Panc1 (cell line): Measurements from ENCODE around the gene IZUMO1. TPM values are rescaled to one million over a fixed set of nuclear protein-coding genes. Genes with fewer than 3 reads are reported as not detected.

Experiments
- ATAC-seq: fragments of 200-7000 bp; cut with Tn5 transposase; 2 replicates; pipeline ENCODE4 v1.9.1; 2020; ENCODE audit warnings: mild to moderate bottlenecking, moderate library complexity
- BruUV-seq: library from RNA; stranded (reverse); fragments of 400-500 nt; replicated peaks from 2 replicates; lab custom pipeline; 2021; lab: Mats Ljungman, UMichigan
- CTCF ChIA-PET: fragments of 300-600 bp; sonication (Branson Sonifier 250); formaldehyde crosslinking; loops from one replicate; lab custom pipeline; 2022; ENCODE audit warnings: antibody characterized with exemption; lab: Charles Lee
- POLR2A ChIA-PET: fragments of 300-600 bp; sonication (Branson Sonifier 250); formaldehyde crosslinking; loops from one replicate; lab custom pipeline; 2022; ENCODE audit warnings: antibody characterized with exemption; lab: Charles Lee
- DNase-seq: peaks from one replicate; pipeline ENCODE4 v3.0.0-alpha.2; 2010; ENCODE audit warnings: low read depth, low spot score
- H3K27ac ChIP-seq: 2 replicates; pipeline ENCODE4 v1.5.1; 2011; ENCODE audit warnings: mild to moderate bottlenecking, low read length, inconsistent platforms
- H3K27me3 ChIP-seq: fragments of 200-500 bp; sonication (Bioruptor generic); 2 replicates; pipeline ENCODE4 v1.6.0; 2014; ENCODE audit warnings: low read length, inconsistent platforms; ENCODE audit not compliant: control insufficient read depth, insufficient read depth
- H3K36me3 ChIP-seq: fragments of 200-500 bp; sonication (Bioruptor generic); 2 replicates; pipeline ENCODE4 v1.5.1; 2014; ENCODE audit warnings: inconsistent platforms, mild to moderate bottlenecking, low read length, moderate library complexity; ENCODE audit not compliant: control insufficient read depth, insufficient read depth
- H3K4me1 ChIP-seq: 2 replicates; pipeline ENCODE4 v1.5.1; 2011; ENCODE audit warnings: inconsistent platforms, mild to moderate bottlenecking, low read length, moderate library complexity; ENCODE audit not compliant: control insufficient read depth, insufficient read depth
- H3K4me3 ChIP-seq, 2 experiments: 2 replicates each; pipeline ENCODE4 v1.5.1; 2011 to 2012; ENCODE audit warnings: low read depth in 2 of 2, low read length in 2 of 2, mild to moderate bottlenecking in 2 of 2, inconsistent platforms in 1 of 2, moderate library complexity in 1 of 2
- H3K9me3 ChIP-seq: fragments of 200-500 bp; sonication (Bioruptor generic); 2 replicates; pipeline ENCODE4 v1.5.1; 2014; ENCODE audit warnings: low read depth, mild to moderate bottlenecking, inconsistent platforms, low read length, moderate library complexity; ENCODE audit not compliant: control insufficient read depth, insufficient read depth
- POLR2AphosphoS5 ChIP-seq: IDR thresholded peaks from 2 replicates; pipeline ENCODE4 v1.6.1; 2012; ENCODE audit warnings: mild to moderate bottlenecking, low read depth, low read length, moderate library complexity
- SIN3A ChIP-seq: IDR thresholded peaks from 2 replicates; pipeline ENCODE4 v1.6.1; 2012; ENCODE audit warnings: low read depth, mild to moderate bottlenecking, low read length, moderate library complexity, borderline replicate concordance; ENCODE audit not compliant: insufficient read depth
- TCF7L2 ChIP-seq: IDR thresholded peaks from 2 replicates; pipeline ENCODE4 v1.6.1; 2011; ENCODE audit warnings: mild to moderate bottlenecking, low read depth, low read length, inconsistent platforms
- in situ Hi-C: cut with HindIII; loops from 2 replicates; pipeline ENCODE4 v1.10.0; 2016; ENCODE audit warnings: low sequenced_read_pairs, low pct_unique_long_range_greater_than_20kb
- intact Hi-C: fragments of 100-400 bp; cut with micrococcal nuclease; formaldehyde crosslinking; loops from one replicate; pipeline ENCODE4 v1.10.0; 2022; ENCODE audit not compliant: unreplicated experiment
- total RNA-seq: library from RNA; stranded (reverse); gene quantifications from one replicate; pipeline ENCODE4 v1.2.1, GENCODE V29; 2021; ENCODE audit not compliant: unreplicated experiment
- TF ChIP-seq, protein P1 (sequence below): fragments of 450-650 bp; IDR thresholded peaks from 2 replicates; pipeline ENCODE4 v1.5.1; 2017; ENCODE audit warnings: mild to moderate bottlenecking
- TF ChIP-seq, protein P2 (sequence below), 2 experiments: IDR thresholded peaks; 2 replicates each; pipeline ENCODE4 v1.6.1; 2011 to 2012; ENCODE audit warnings: low read depth in 2 of 2, control low read depth in 1 of 2, low read length in 1 of 2, mild to moderate bottlenecking in 1 of 2, moderate library complexity in 1 of 2; ENCODE audit not compliant: insufficient read depth in 1 of 2

The IZUMO1 gene
- total RNA-seq, 1 experiment from 2014 or later, result not detected

DNA sequence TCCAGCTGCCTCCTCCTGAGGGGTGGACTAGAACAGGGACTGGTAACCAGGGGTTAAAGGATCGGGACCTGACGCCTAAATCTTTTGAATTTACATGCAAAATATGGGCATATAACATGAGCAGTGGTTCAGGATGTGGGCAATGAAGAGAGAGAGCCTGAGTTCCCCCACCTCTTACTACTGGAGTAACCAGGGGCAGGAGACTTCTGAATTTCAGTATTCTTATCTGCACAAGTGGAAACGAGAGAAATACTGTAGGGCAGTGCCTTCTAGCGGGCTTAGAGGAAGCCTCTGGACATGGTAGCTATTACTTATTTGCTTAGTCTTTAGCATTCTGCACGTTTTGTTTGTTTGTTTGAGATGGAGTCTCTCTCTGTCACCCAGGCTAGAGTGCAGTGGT, 37.8 kb upstream of the IZUMO1 start:
- TF ChIP-seq SIN3A, result no peak
- no peak for TF ChIP-seq POLR2AphosphoS5
- no peak for TF ChIP-seq TCF7L2
- TF ChIP-seq, protein P1, sequence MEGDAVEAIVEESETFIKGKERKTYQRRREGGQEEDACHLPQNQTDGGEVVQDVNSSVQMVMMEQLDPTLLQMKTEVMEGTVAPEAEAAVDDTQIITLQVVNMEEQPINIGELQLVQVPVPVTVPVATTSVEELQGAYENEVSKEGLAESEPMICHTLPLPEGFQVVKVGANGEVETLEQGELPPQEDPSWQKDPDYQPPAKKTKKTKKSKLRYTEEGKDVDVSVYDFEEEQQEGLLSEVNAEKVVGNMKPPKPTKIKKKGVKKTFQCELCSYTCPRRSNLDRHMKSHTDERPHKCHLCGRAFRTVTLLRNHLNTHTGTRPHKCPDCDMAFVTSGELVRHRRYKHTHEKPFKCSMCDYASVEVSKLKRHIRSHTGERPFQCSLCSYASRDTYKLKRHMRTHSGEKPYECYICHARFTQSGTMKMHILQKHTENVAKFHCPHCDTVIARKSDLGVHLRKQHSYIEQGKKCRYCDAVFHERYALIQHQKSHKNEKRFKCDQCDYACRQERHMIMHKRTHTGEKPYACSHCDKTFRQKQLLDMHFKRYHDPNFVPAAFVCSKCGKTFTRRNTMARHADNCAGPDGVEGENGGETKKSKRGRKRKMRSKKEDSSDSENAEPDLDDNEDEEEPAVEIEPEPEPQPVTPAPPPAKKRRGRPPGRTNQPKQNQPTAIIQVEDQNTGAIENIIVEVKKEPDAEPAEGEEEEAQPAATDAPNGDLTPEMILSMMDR, result no peak
- TF ChIP-seq, protein P2, sequence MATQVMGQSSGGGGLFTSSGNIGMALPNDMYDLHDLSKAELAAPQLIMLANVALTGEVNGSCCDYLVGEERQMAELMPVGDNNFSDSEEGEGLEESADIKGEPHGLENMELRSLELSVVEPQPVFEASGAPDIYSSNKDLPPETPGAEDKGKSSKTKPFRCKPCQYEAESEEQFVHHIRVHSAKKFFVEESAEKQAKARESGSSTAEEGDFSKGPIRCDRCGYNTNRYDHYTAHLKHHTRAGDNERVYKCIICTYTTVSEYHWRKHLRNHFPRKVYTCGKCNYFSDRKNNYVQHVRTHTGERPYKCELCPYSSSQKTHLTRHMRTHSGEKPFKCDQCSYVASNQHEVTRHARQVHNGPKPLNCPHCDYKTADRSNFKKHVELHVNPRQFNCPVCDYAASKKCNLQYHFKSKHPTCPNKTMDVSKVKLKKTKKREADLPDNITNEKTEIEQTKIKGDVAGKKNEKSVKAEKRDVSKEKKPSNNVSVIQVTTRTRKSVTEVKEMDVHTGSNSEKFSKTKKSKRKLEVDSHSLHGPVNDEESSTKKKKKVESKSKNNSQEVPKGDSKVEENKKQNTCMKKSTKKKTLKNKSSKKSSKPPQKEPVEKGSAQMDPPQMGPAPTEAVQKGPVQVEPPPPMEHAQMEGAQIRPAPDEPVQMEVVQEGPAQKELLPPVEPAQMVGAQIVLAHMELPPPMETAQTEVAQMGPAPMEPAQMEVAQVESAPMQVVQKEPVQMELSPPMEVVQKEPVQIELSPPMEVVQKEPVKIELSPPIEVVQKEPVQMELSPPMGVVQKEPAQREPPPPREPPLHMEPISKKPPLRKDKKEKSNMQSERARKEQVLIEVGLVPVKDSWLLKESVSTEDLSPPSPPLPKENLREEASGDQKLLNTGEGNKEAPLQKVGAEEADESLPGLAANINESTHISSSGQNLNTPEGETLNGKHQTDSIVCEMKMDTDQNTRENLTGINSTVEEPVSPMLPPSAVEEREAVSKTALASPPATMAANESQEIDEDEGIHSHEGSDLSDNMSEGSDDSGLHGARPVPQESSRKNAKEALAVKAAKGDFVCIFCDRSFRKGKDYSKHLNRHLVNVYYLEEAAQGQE (IDR thresholded peaks at IDR 0.05; ENCODE audit: insufficient read depth in 1 of 2, low read depth in 2 of 2, low read length in 1 of 2), result no peak
- no TSS peak for BruUV-seq
- no peaks in the 10 kb centered on the region for H3K4me1 ChIP-seq
- H3K4me3 ChIP-seq, result no peak overlapping the region
- in situ Hi-C loops (no loop called here), intact Hi-C loops (loop anchor here (10.0 kb wide), 1 partner anchor 190 kb away; no protein-coding TSS in a partner anchor)
- ATAC-seq (no peak), DNase-seq (no peak)
- no peaks in the 10 kb centered on the region for H3K9me3 ChIP-seq
- no peaks in the 10 kb centered on the region for H3K27me3 ChIP-seq
- CTCF ChIA-PET, result interaction anchor here (1.0 kb wide), 1 partner anchor 139 kb away, joined by 4 read pairs; the partner anchor contains the start of gene CA11
- no peaks in the 10 kb centered on the region for H3K36me3 ChIP-seq
- no peak overlapping the region for H3K27ac ChIP-seq
- POLR2A ChIA-PET, result interaction anchor here (0.6 kb wide), 1 partner anchor 70 kb away, joined by 5 read pairs; no protein-coding TSS in a partner anchor

DNA sequence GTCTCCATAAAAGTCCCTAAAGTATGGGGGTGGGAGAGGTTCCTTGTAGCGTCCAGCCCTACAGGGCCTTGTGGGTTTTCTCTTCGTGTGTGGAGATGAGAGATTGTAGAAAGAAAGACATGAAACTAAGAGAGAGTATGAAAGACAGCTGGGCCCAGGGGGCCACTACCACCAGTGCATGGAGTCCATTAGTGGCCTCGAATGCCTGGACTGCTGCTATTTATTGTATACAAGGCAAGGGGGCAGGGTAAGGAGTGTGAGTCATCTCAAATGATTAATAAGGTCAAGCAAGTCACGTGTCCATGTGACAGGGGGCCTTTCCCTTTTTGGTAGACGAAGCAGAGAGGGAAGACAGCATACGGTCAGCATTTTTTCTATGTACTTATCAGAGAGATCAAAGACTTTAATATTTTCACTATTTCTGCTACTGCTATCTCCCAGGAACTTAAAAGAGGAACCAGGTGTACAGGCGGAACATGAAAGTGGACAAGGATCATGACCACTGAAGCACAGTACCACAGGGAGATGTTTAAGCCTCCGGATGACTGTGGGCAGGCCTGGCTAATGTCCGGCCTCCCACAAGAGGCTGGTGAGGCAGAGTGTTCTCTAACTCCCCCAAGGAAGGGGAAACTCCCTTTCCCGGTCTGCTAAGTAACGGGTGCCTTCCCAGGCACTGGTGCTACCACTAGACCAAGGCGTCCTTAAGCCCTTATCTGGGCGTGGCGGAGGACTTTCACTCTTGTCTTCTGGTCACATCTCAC, 34.1 kb upstream of the IZUMO1 start:
- CTCF ChIA-PET, result no interaction called here
- DNase-seq, result no peak
- no peaks in the 10 kb centered on the region for H3K9me3 ChIP-seq
- no peak overlapping the region for H3K27ac ChIP-seq
- POLR2A ChIA-PET, result no interaction called here
- no peaks in the 10 kb centered on the region for H3K4me1 ChIP-seq
- intact Hi-C loops, result loop anchor here (10.0 kb wide), 1 partner anchor 194 kb away; no protein-coding TSS in a partner anchor
- H3K4me3 ChIP-seq, result no peak overlapping the region
- H3K27me3 ChIP-seq, result no peaks in the 10 kb centered on the region
- in situ Hi-C loops, result no loop called here
- ATAC-seq, result 0 out of 2 replicates have a peak, but pooled peaks have one; percentile 19
- H3K36me3 ChIP-seq, result no peaks in the 10 kb centered on the region
- no TSS peak for BruUV-seq
- TF ChIP-seq, protein P2 (IDR thresholded peaks at IDR 0.05; ENCODE audit: insufficient read depth in 1 of 2, low read depth in 2 of 2, low read length in 1 of 2), result no peak
- TF ChIP-seq POLR2AphosphoS5 (no peak), SIN3A (no peak), TCF7L2 (no peak)
- TF ChIP-seq, protein P1, result no peak
